ENCODE measurements around the gene ABHD8.

DNA sequence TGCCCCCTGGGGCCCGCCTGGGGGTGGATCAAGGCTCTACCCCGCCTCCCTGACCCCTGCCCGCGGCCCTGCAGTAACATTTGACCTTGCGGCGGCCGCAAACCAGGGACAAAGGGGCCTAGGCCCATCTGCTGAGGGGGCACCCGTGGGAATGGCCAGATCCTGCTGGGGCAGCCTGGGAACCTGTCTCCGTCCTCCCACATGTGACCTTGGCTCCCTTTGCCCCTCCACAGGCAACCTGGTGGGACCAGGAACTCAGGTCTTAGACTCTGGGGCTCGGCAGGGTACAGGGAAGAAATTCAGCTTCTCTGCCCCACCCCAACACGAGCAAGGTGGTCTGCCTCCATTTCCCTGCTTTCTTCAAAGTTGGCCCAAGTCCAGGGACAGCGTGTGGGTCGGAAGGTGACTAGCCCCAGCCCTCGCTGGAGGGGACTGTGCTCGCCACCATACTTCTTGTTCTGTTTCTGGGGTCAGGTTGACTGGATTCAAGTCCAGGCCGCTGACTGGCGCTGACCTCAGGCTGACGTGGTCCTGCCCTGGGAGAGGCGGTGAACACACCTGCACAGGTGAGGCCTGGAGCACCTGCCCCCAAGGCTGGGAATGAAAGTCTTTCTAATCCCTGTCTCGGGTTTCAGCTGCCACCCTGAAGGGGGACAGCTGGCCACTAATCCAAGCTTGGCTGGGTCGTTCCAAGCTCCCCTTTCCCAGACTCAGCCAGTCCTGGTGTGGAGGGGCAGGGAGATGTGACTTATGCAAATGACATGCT, 55.0 kb downstream of the ABHD8 start:
- TF ChIP-seq, protein P1, sequence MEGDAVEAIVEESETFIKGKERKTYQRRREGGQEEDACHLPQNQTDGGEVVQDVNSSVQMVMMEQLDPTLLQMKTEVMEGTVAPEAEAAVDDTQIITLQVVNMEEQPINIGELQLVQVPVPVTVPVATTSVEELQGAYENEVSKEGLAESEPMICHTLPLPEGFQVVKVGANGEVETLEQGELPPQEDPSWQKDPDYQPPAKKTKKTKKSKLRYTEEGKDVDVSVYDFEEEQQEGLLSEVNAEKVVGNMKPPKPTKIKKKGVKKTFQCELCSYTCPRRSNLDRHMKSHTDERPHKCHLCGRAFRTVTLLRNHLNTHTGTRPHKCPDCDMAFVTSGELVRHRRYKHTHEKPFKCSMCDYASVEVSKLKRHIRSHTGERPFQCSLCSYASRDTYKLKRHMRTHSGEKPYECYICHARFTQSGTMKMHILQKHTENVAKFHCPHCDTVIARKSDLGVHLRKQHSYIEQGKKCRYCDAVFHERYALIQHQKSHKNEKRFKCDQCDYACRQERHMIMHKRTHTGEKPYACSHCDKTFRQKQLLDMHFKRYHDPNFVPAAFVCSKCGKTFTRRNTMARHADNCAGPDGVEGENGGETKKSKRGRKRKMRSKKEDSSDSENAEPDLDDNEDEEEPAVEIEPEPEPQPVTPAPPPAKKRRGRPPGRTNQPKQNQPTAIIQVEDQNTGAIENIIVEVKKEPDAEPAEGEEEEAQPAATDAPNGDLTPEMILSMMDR (IDR thresholded peaks at IDR 0.05), result no peak
- TF ChIP-seq, protein P2, sequence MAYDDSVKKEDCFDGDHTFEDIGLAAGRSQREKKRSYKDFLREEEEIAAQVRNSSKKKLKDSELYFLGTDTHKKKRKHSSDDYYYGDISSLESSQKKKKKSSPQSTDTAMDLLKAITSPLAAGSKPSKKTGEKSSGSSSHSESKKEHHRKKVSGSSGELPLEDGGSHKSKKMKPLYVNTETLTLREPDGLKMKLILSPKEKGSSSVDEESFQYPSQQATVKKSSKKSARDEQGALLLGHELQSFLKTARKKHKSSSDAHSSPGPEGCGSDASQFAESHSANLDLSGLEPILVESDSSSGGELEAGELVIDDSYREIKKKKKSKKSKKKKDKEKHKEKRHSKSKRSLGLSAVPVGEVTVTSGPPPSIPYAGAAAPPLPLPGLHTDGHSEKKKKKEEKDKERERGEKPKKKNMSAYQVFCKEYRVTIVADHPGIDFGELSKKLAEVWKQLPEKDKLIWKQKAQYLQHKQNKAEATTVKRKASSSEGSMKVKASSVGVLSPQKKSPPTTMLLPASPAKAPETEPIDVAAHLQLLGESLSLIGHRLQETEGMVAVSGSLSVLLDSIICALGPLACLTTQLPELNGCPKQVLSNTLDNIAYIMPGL (CRISPR knock-in tag; IDR thresholded peaks at IDR 0.05), result no peak
- TF ChIP-seq ETV6 (CRISPR knock-in tag; IDR thresholded peaks at IDR 0.05), result no peak
- TF ChIP-seq, protein P3, sequence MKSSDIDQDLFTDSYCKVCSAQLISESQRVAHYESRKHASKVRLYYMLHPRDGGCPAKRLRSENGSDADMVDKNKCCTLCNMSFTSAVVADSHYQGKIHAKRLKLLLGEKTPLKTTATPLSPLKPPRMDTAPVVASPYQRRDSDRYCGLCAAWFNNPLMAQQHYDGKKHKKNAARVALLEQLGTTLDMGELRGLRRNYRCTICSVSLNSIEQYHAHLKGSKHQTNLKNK (CRISPR knock-in tag; IDR thresholded peaks at IDR 0.05), result no peak
- no peak for TF ChIP-seq EMX1 (CRISPR knock-in tag; IDR thresholded peaks at IDR 0.05)
- no peak for TF ChIP-seq NR3C1 (CRISPR knock-in tag; conservative IDR thresholded peaks at IDR 0.05; ENCODE audit: low read depth)
- no peak for TF ChIP-seq NFYB (CRISPR knock-in tag; conservative IDR thresholded peaks at IDR 0.05; ENCODE audit: low read depth)
- TF ChIP-seq CREM (CRISPR knock-in tag; IDR thresholded peaks at IDR 0.05), result no peak
- TF ChIP-seq ZBTB21 (CRISPR knock-in tag; IDR thresholded peaks at IDR 0.05; ENCODE audit: borderline replicate concordance), result no peak; the same call in 1 of the 2 replicates
- peak; percentile 48; the same call in 1 of the 2 replicates for TF ChIP-seq FOXK1 (CRISPR knock-in tag; IDR thresholded peaks at IDR 0.05)
- TF ChIP-seq, protein P4, sequence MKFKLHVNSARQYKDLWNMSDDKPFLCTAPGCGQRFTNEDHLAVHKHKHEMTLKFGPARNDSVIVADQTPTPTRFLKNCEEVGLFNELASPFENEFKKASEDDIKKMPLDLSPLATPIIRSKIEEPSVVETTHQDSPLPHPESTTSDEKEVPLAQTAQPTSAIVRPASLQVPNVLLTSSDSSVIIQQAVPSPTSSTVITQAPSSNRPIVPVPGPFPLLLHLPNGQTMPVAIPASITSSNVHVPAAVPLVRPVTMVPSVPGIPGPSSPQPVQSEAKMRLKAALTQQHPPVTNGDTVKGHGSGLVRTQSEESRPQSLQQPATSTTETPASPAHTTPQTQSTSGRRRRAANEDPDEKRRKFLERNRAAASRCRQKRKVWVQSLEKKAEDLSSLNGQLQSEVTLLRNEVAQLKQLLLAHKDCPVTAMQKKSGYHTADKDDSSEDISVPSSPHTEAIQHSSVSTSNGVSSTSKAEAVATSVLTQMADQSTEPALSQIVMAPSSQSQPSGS (CRISPR knock-in tag; IDR thresholded peaks at IDR 0.05; ENCODE audit: borderline replicate concordance, low read depth), result no peak
- no peak for TF ChIP-seq RELA (CRISPR knock-in tag; IDR thresholded peaks at IDR 0.05; ENCODE audit: borderline replicate concordance)

Data from WTC11 (cell line).